Measurements from ENCODE around the gene LIPA. TPM values are rescaled to one million over a fixed set of nuclear protein-coding genes. Genes with fewer than 3 reads are reported as not detected.

Gene LIPA
- total RNA-seq, 2 donors from 2014 or later: 19.8 to 30.4 TPM

GRCh38 chr10:89283936-89284475, 32.4 kb upstream of the LIPA start:
- no peaks in the 10 kb centered on the region for H3K9me3 ChIP-seq
- intact Hi-C loops (cut with DNase I): no loop called here
- H3K27ac ChIP-seq: peak overlapping the region; percentile 36 to 76 (median 58)
- H3K4me1 ChIP-seq: peaks cover 17% of the 10 kb centered on the region
- H3K4me3 ChIP-seq: no peak overlapping the region
- DNase-seq: peak; percentile 30 to 58 (median 52)
- TF ChIP-seq CTCF (IDR thresholded peaks at IDR 0.05) (no peak), POLR2A (IDR thresholded peaks at IDR 0.05) (no peak)
- ATAC-seq: peak; percentile 84
- WGBS, 2 donors: 33 to 36% methylated on average over 4 of the region's 4 CpGs
- no peaks in the 10 kb centered on the region for H3K36me3 ChIP-seq (replicated peaks in 1 of 2; ENCODE audit: insufficient read depth in 1 of 2, low read depth in 2 of 2)
- H3K27me3 ChIP-seq: no peaks in the 10 kb centered on the region

DNA sequence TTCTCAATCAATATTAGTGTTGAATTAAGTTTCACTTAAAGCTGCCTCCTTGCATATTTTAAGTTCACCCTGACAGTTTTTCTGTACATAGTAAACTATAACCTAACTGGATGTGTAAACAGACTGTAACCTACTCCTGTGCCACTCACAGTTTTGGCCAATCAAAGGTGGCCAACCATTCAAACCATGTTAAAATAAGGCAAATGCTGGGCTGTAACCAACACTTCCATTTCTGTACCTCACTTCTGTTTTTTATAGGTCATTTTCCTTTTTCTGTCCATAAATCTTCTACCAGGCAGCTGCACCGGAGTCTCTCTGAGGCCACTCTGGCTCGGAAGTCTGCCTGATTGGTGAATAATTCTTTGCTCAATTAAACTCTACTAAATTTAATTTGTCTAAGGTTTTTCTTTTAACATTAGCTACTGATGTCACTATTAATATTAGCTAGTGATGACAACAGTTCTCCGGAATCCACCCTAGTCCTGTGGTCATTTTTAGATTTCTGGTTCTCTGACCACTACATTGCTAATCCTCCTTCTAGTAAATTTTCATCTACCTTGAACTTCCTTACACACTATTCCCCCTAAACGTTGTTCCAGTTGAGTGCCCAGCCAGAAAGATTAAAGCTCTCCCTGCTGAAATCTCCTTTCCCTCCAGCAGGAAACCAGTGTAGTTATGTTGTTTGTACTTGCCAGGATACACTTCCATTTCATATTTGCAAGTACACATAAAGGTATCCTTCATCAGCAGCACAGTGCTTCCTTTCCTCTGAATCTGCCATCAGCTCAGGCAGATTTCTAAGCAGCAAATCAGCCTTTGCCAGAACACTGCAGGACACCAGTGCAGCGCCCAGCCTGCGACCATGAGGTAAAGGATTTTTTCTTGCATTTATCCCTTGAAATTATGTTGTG, 31.7 kb upstream of the LIPA start:
- Histone ChIP-seq H3K27me3 (no peaks in the 10 kb centered on the region), H3K4me3 (no peak overlapping the region), H3K9me3 (no peaks in the 10 kb centered on the region), H3K27ac (peak overlapping the region; percentile 36 to 76 (median 58)), H3K36me3 (replicated peaks in 1 of 2; ENCODE audit: insufficient read depth in 1 of 2, low read depth in 2 of 2) (no peaks in the 10 kb centered on the region), H3K4me1 (peaks cover 21% of the 10 kb centered on the region)
- ATAC-seq: peak; percentile 52
- DNase-seq: no peak
- TF ChIP-seq CTCF (IDR thresholded peaks at IDR 0.05) (no peak), POLR2A (IDR thresholded peaks at IDR 0.05) (no peak)
- intact Hi-C loops (cut with DNase I): no loop called here
- WGBS, 2 donors: 44 to 54% methylated on average over 6 of the region's 6 CpGs

DNA sequence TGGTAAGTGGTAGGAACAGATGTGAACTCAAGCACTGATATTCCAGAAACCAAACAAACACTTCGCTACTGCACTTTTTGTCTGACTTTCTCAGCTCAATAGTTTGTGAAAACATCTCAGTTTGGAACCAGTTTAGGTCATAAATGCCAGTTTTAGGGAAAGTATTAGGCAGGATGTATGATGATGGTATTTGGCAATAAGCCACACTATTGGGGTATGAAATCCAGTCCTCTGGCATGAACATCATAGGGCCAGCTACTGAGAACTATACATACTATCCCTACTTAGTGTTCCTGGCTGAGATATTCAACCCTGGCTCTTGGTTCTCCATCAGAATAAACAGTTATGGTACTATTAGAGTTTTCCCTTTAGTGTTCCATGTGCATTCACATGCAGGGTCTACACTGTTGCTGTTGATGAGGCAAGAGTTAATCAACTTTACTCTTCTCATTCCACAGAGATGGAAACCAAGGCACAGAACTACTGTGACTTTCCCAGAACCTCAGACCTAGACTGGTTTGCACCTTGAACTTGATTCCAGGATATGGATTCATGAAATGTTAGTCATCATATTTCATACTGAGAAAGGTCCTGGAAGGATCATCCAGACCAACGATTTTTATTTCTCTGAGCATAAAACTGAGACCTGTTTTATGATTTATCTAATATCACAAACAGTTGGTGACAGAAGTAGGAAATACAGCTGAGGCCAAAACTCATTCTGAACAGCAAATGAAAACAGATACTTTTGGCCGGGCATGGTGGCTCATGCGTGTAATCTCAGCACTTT, 30.2 kb upstream of the LIPA start:
- WGBS, 2 donors: 74 to 75% methylated on average over 4 of the region's 4 CpGs
- H3K36me3 ChIP-seq (replicated peaks in 1 of 2; ENCODE audit: insufficient read depth in 1 of 2, low read depth in 2 of 2): no peaks in the 10 kb centered on the region
- no peaks in the 10 kb centered on the region for H3K9me3 ChIP-seq
- intact Hi-C loops (cut with DNase I): no loop called here
- H3K4me3 ChIP-seq: no peak overlapping the region
- H3K27me3 ChIP-seq: no peaks in the 10 kb centered on the region
- TF ChIP-seq CTCF (IDR thresholded peaks at IDR 0.05) (no peak), POLR2A (IDR thresholded peaks at IDR 0.05) (no peak)
- DNase-seq (no peak), ATAC-seq (no peak)
- peaks cover 33% of the 10 kb centered on the region for H3K4me1 ChIP-seq
- no peak overlapping the region for H3K27ac ChIP-seq

GRCh38 chr10:89280508-89280907, 28.9 kb upstream of the LIPA start:
- no peaks in the 10 kb centered on the region for H3K27me3 ChIP-seq
- no peaks in the 10 kb centered on the region for H3K9me3 ChIP-seq
- no peak overlapping the region for H3K4me3 ChIP-seq
- H3K4me1 ChIP-seq: peaks cover 33% of the 10 kb centered on the region
- ATAC-seq: no peak
- H3K27ac ChIP-seq: peak overlapping the region in 1 of 4 donors; percentile 88
- no peak for DNase-seq
- 91 to 94% methylated on average over 3 of the region's 3 CpGs for WGBS, 2 donors
- intact Hi-C loops (cut with DNase I): no loop called here
- H3K36me3 ChIP-seq (replicated peaks in 1 of 2; ENCODE audit: insufficient read depth in 1 of 2, low read depth in 2 of 2): no peaks in the 10 kb centered on the region
- TF ChIP-seq CTCF (IDR thresholded peaks at IDR 0.05): no peak

All from body of pancreas (tissue), 4 donors.